MCF 10A (cell line): ENCODE data around the gene SIK2. TPM values are rescaled to one million over a fixed set of nuclear protein-coding genes. Genes with fewer than 3 reads are reported as not detected.
"Not testable (repeated sequence)": the region's sequence is repeated elsewhere in the genome, so short reads cannot be mapped to it uniquely, and the experiment has no call there.

Source experiments
- BruUV-seq: library from RNA; stranded (reverse); fragments of 400-500 nt; replicated peaks from 2 replicates; lab custom pipeline; 2021; lab: Mats Ljungman, UMichigan
- CTCF ChIA-PET: fragments of 300-600 bp; sonication (Branson Sonifier 250); formaldehyde crosslinking; extraction: SDS; loops from one replicate; lab custom pipeline; 2021; ENCODE audit warnings: antibody characterized with exemption, inconsistent platforms; lab: Yijun Ruan, JAX
- POLR2A ChIA-PET: fragments of 300-600, 350-650 bp; sonication (Branson Sonifier 250); formaldehyde crosslinking; extraction: SDS; loops from one replicate; lab custom pipeline; 2020; ENCODE audit warnings: antibody characterized with exemption, inconsistent platforms; lab: Yijun Ruan, JAX
- DNase-seq: peaks from one replicate; pipeline ENCODE4 v3.0.0-alpha.2; 2018; ENCODE audit not compliant: unreplicated experiment
- H3K27ac Mint-ChIP-seq: one replicate; pipeline ENCODE4 v1.8.0; 2022; ENCODE audit warnings: mild to moderate bottlenecking, low read depth, mixed read lengths; ENCODE audit not compliant: unreplicated experiment
- H3K27me3 Mint-ChIP-seq: one replicate; pipeline ENCODE4 v1.8.0; 2022; ENCODE audit warnings: mixed read lengths; ENCODE audit not compliant: insufficient read depth, unreplicated experiment
- H3K36me3 Mint-ChIP-seq: one replicate; pipeline ENCODE4 v1.8.0; 2022; ENCODE audit warnings: mild to moderate bottlenecking, moderate library complexity, mixed read lengths; ENCODE audit not compliant: insufficient read depth, unreplicated experiment
- H3K4me1 Mint-ChIP-seq: one replicate; pipeline ENCODE4 v1.8.0; 2022; ENCODE audit warnings: mixed read lengths; ENCODE audit not compliant: insufficient read depth, unreplicated experiment
- H3K4me3 Mint-ChIP-seq: one replicate; pipeline ENCODE4 v1.8.0; 2022; ENCODE audit warnings: mild to moderate bottlenecking, moderate library complexity, mixed read lengths; ENCODE audit not compliant: unreplicated experiment
- H3K9me3 Mint-ChIP-seq: one replicate; pipeline ENCODE4 v1.8.0; 2022; ENCODE audit warnings: mixed read lengths; ENCODE audit not compliant: unreplicated experiment
- CTCF ChIP-seq: fragments of 200-600 bp; IDR thresholded peaks from one replicate; pipeline ENCODE4 v1.8.0; 2022; ENCODE audit warnings: antibody characterized with exemption, mild to moderate bottlenecking; ENCODE audit not compliant: unreplicated experiment
- intact Hi-C: fragments of 100-400 bp; cut with micrococcal nuclease; formaldehyde crosslinking; loops from 2 replicates; pipeline ENCODE4 v1.14.1; 2022
- total RNA-seq: library from RNA; stranded (reverse); gene quantifications from 2 replicates; pipeline ENCODE4 v1.2.3, GENCODE V29; 2022

SIK2 gene
- total RNA-seq, 1 experiment from 2014 or later: 13.7 TPM

GRCh38 chr11:111765984-111766833, 164.0 kb downstream of the SIK2 start, which contains the start of gene PPP2R1B:
Gene PPP2R1B, minus strand, starts transcription at chr11:111766389. Its CDS starts 28 bp downstream, at chr11:111766361.
- TF ChIP-seq CTCF: no peak
- Mint-ChIP-seq H3K27ac (peak within 1 kb of the TSS; percentile 93), H3K9me3 (no peaks in the 10 kb centered on the region), H3K4me3 (peak within 1 kb of the TSS; percentile 85), H3K36me3 (peaks cover 23% of the 10 kb centered on the region), H3K27me3 (no peaks in the 10 kb centered on the region), H3K4me1 (peaks cover 25% of the 10 kb centered on the region)
- POLR2A ChIA-PET: interaction anchor here (0.6 to 6.3 kb wide), 45 partner anchors 10 to 1482 kb away, joined by 3 to 97 read pairs (median 4); partner anchors contain the start of genes ALG9, SDHD, SIK2 and TIMM8B
- intact Hi-C loops: loop anchor here (1.0 to 2.0 kb wide), 2 partner anchors 31 to 163 kb away; partner anchors contain the start of gene SIK2
- peak; percentile 84 for DNase-seq
- BruUV-seq: TSS peak; percentile 88
- CTCF ChIA-PET: interaction anchor here (0.6 to 3.8 kb wide), 15 partner anchors 11 to 679 kb away, joined by 3 to 29 read pairs (median 4); no protein-coding TSS in a partner anchor

GRCh38 chr11:111766834-111767142, 164.5 kb downstream of the SIK2 start:
- ChIA-PET POLR2A (interaction anchor here (0.6 to 6.3 kb wide), 38 partner anchors 9 to 1483 kb away, joined by 3 to 97 read pairs (median 5); partner anchors contain the start of genes ALG9, SDHD, SIK2 and TIMM8B), CTCF (interaction anchor here (0.6 to 3.8 kb wide), 14 partner anchors 11 to 679 kb away, joined by 3 to 29 read pairs (median 3); no protein-coding TSS in a partner anchor)
- TF ChIP-seq CTCF: no peak
- Mint-ChIP-seq H3K27ac (peak overlapping the region; percentile 93), H3K4me3 (peak overlapping the region; percentile 85), H3K9me3 (no peaks in the 10 kb centered on the region), H3K27me3 (no peaks in the 10 kb centered on the region), H3K36me3 (peaks cover 17% of the 10 kb centered on the region), H3K4me1 (peaks cover 25% of the 10 kb centered on the region)
- intact Hi-C loops: loop anchor here (1.0 to 2.0 kb wide), 2 partner anchors 31 to 164 kb away; partner anchors contain the start of gene SIK2
- no peak for DNase-seq
- no TSS peak for BruUV-seq

- ChIA-PET POLR2A (interaction anchor here (0.6 to 1.0 kb wide), 2 partner anchors 31 to 78 kb away, joined by 3 read pairs; no protein-coding TSS in a partner anchor), CTCF (interaction anchor here (1.0 to 1.9 kb wide), 2 partner anchors 72 to 168 kb away, joined by 3 to 7 read pairs; partner anchors contain the start of gene SIK2)
- intact Hi-C loops: no loop called here
- Mint-ChIP-seq H3K36me3 (no peaks in the 10 kb centered on the region), H3K27me3 (no peaks in the 10 kb centered on the region), H3K4me3 (no peak overlapping the region), H3K9me3 (no peaks in the 10 kb centered on the region), H3K4me1 (peaks cover 13% of the 10 kb centered on the region), H3K27ac (no peak overlapping the region)
- no peak for DNase-seq
- TF ChIP-seq CTCF: no peak
- no TSS peak for BruUV-seq
These were observed 168.4 kb downstream of the SIK2 start for GRCh38 chr11:111770581-111771134.

- POLR2A ChIA-PET: interaction anchor here (1.0 kb wide), 1 partner anchor 30 kb away, joined by 3 read pairs; no protein-coding TSS in a partner anchor
- BruUV-seq, H3K36me3 Mint-ChIP-seq, DNase-seq, intact Hi-C loops, H3K27me3 Mint-ChIP-seq, H3K4me3 Mint-ChIP-seq, H3K9me3 Mint-ChIP-seq, H3K27ac Mint-ChIP-seq: not testable (repeated sequence)
- CTCF ChIA-PET: interaction anchor here (1.9 kb wide), 1 partner anchor 71 kb away, joined by 7 read pairs; no protein-coding TSS in a partner anchor
- H3K4me1 Mint-ChIP-seq: peaks cover 13% of the 10 kb centered on the region
These were observed 169.0 kb downstream of the SIK2 start for GRCh38 chr11:111771205-111771604.
